Transverse colon (tissue), 4 donors: ENCODE data around the gene CEP192.

Source experiments
- CTCF ChIP-seq, 5 experiments: fragments of 200-600 bp in 3 of 5; fragments of 450-650 bp in 2 of 5; sonication (generic) in 3 of 5; IDR thresholded peaks; 1 replicate in 2 of 5; 2 replicates in 3 of 5; pipeline ENCODE4 v1.5.1; 2016 to 2017; ENCODE audit warnings: antibody characterized with exemption in 5 of 5, inconsistent platforms in 3 of 5, mild to moderate bottlenecking in 2 of 5, moderate library complexity in 1 of 5
- EP300 ChIP-seq: sonication (generic); formaldehyde crosslinking; IDR thresholded peaks from one replicate; pipeline ENCODE4 v1.6.1; 2017; ENCODE audit warnings: antibody characterized with exemption, low read depth
- POLR2A ChIP-seq: fragments of 450-650 bp; IDR thresholded peaks from one replicate; pipeline ENCODE4 v1.6.1; 2016; ENCODE audit warnings: antibody characterized with exemption, mild to moderate bottlenecking, moderate library complexity
- POLR2AphosphoS5 ChIP-seq, 3 donors: sonication (generic); formaldehyde crosslinking; IDR thresholded peaks; one replicate each; pipeline ENCODE4 v1.6.1; 2016; ENCODE audit warnings: antibody characterized with exemption in 3 of 3

- no peak for TF ChIP-seq CTCF (IDR thresholded peaks at IDR 0.05)
- TF ChIP-seq EP300 = no peak
- no peak for TF ChIP-seq POLR2A
- no peak for TF ChIP-seq POLR2AphosphoS5 (IDR thresholded peaks at IDR 0.05)
These were observed 17.5 kb upstream of the CEP192 start for GRCh38 chr18:12973562-12974213.
